C4-2B (cell line): ENCODE results near the gene RRBP1.

Experiments
- ZFX ChIP-seq: fragments of 450-650 bp; IDR thresholded peaks from 2 replicates; pipeline ENCODE4 v1.6.1; 2017
- TF ChIP-seq, protein P1 (sequence below): fragments of 450-650 bp; conservative IDR thresholded peaks from 2 replicates; pipeline ENCODE4 v1.5.1; 2017; ENCODE audit warnings: mild to moderate bottlenecking

DNA sequence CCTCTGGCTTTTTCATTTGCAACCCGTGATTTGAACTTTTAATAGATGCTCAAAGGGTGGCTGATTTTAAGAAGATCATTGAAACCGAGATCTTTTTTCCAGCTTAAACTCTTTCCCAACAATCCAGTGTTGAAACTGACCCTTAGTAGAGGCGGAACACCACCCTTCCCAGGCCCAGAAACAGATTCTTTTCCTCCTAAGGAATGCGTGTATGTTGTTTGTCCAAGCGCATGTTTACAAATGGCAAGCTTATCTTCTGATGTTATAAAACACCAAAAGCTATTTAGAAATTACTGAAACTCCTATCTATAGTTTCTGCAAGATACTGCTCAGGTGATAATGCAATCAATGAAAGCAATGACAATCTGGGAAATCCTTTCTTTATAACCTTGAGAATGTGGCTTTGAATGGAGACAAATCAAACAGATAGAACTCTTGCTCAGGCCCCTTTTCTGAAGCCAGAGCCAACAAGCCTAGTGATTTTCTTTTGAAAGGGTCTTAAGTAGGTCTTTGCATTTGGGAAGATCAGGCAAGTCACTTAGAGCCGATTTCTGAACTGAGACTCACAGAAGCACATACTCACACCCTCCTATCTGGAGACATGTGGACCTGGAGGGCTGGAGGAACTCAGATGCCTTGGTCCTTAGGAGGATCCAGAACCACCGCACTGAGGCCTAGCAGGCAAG is 26.8 kb upstream of the RRBP1 start:
- TF ChIP-seq, protein P1, sequence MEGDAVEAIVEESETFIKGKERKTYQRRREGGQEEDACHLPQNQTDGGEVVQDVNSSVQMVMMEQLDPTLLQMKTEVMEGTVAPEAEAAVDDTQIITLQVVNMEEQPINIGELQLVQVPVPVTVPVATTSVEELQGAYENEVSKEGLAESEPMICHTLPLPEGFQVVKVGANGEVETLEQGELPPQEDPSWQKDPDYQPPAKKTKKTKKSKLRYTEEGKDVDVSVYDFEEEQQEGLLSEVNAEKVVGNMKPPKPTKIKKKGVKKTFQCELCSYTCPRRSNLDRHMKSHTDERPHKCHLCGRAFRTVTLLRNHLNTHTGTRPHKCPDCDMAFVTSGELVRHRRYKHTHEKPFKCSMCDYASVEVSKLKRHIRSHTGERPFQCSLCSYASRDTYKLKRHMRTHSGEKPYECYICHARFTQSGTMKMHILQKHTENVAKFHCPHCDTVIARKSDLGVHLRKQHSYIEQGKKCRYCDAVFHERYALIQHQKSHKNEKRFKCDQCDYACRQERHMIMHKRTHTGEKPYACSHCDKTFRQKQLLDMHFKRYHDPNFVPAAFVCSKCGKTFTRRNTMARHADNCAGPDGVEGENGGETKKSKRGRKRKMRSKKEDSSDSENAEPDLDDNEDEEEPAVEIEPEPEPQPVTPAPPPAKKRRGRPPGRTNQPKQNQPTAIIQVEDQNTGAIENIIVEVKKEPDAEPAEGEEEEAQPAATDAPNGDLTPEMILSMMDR: no peak
- no peak for TF ChIP-seq ZFX
